HepG2 (cell line): Measurements from ENCODE around the gene DNASE1. TPM values are rescaled to one million over a fixed set of nuclear protein-coding genes. Genes with fewer than 3 reads are reported as not detected.

ENCODE experiments used
- ATAC-seq: fragments of 200-7000 bp; cut with Tn5 transposase; 3 replicates; pipeline ENCODE4 v1.9.1; 2020; ENCODE audit warnings: mild to moderate bottlenecking, moderate library complexity
- BruUV-seq: library from RNA; stranded (reverse); fragments of 400-500 nt; replicated peaks from 2 replicates; lab custom pipeline; 2021; lab: Mats Ljungman, UMichigan
- CTCF ChIA-PET: fragments of 300-600 bp; formaldehyde crosslinking; extraction: SDS; loops from one replicate; lab custom pipeline; 2021; ENCODE audit warnings: low total read pairs, inconsistent platforms, low intra/inter-chr PET ratio; lab: Yijun Ruan, JAX
- POLR2A ChIA-PET: fragments of 350-600 bp; sonication (Branson Sonifier 250); formaldehyde crosslinking; loops from one replicate; lab custom pipeline; 2020; ENCODE audit warnings: antibody characterized with exemption, inconsistent platforms; lab: Yijun Ruan, JAX
- DNase-seq: peaks from one replicate; pipeline ENCODE4 v3.0.0-alpha.2; 2015; ENCODE audit warnings: low spot score
- FAIRE-seq: peaks from 3 replicates; lab custom pipeline; 2011; peaks lifted over from hg19 to GRCh38; lab: Jason Lieb, UNC
- H2AFZ ChIP-seq: one replicate; pipeline ENCODE4 v1.6.1; 2011; ENCODE audit warnings: low read length, inconsistent platforms
- H3K27ac ChIP-seq: fragments of 300-600 bp; 3 replicates; pipeline ENCODE4 v1.8.0; 2011; ENCODE audit warnings: mixed run types, mild to moderate bottlenecking, mixed read lengths, low read length, inconsistent platforms; ENCODE audit not compliant: insufficient read depth; ENCODE audit errors: extremely low read length
- H3K27me3 ChIP-seq, 2 experiments: fragments of 200-600 bp in 1 of 2; 2 replicates in 1 of 2; 3 replicates in 1 of 2; pipeline versions ENCODE4 v1.6.0 to v1.8.0; 2011; ENCODE audit warnings: low read length in 2 of 2, mild to moderate bottlenecking in 2 of 2, moderate library complexity in 2 of 2, inconsistent platforms in 1 of 2; ENCODE audit not compliant: insufficient read depth in 2 of 2, control insufficient read depth in 1 of 2
- H3K36me3 ChIP-seq, 2 experiments: fragments of 200-600 bp in 1 of 2; replicated peaks in 1 of 2; 2 replicates in 1 of 2; 3 replicates in 1 of 2; pipeline versions ENCODE4 v1.5.1 to v1.8.0; 2011; ENCODE audit warnings: low read length in 2 of 2, inconsistent platforms in 1 of 2; ENCODE audit not compliant: insufficient read depth in 2 of 2, control insufficient read depth in 1 of 2
- H3K4me1 ChIP-seq: 2 replicates; pipeline ENCODE4 v1.5.1; 2012; ENCODE audit warnings: low read length, inconsistent platforms; ENCODE audit not compliant: insufficient read depth
- H3K4me2 ChIP-seq: 2 replicates; pipeline ENCODE4 v1.6.0; 2011; ENCODE audit warnings: low read depth, low read length, inconsistent platforms
- H3K4me3 ChIP-seq, 3 experiments: fragments of 200-600 bp in 1 of 3; sonication (generic), shearing (Covaris generic) in 1 of 3; replicated peaks in 1 of 3; 2 replicates each; pipeline ENCODE4 v1.5.1; 2011 to 2016; ENCODE audit warnings: low read length in 3 of 3, inconsistent platforms in 2 of 3, low read depth in 2 of 3, mild to moderate bottlenecking in 2 of 3, control low read depth in 1 of 3, mixed read lengths in 1 of 3; ENCODE audit not compliant: insufficient read depth in 1 of 3
- H3K79me2 ChIP-seq: one replicate; pipeline ENCODE4 v1.6.1; 2011; ENCODE audit warnings: low read length, inconsistent platforms; ENCODE audit not compliant: insufficient read depth
- H3K9ac ChIP-seq: 2 replicates; pipeline ENCODE4 v1.6.0; 2011; ENCODE audit warnings: mild to moderate bottlenecking, low read depth, low read length, inconsistent platforms; ENCODE audit not compliant: insufficient read depth
- H3K9me3 ChIP-seq: 2 replicates; pipeline ENCODE4 v1.5.1; 2012; ENCODE audit warnings: mild to moderate bottlenecking, low read length
- H4K20me1 ChIP-seq: 2 replicates; pipeline ENCODE4 v1.6.0; 2011; ENCODE audit warnings: inconsistent platforms, mild to moderate bottlenecking, low read length, moderate library complexity; ENCODE audit not compliant: insufficient read depth
- FOSL1 ChIP-seq: sonication (generic); formaldehyde crosslinking; IDR thresholded peaks from 2 replicates; pipeline ENCODE4 v1.9.0; 2021; ENCODE audit warnings: missing genetic modification reagents, borderline replicate concordance
- NFYC ChIP-seq: IDR thresholded peaks from 2 replicates; pipeline ENCODE4 v1.6.1; 2016; ENCODE audit warnings: missing genetic modification reagents, missing compliant biosample characterization
- NRL ChIP-seq: sonication (generic); formaldehyde crosslinking; IDR thresholded peaks from 2 replicates; pipeline ENCODE4 v1.5.0; 2020; ENCODE audit warnings: missing genetic modification reagents, mild to moderate bottlenecking, moderate library complexity, borderline replicate concordance
- RAD51 ChIP-seq: fragments of 450-650 bp; IDR thresholded peaks from 2 replicates; pipeline ENCODE4 v1.6.1; 2016; ENCODE audit warnings: borderline replicate concordance
- TAF1 ChIP-seq: sonication (generic); formaldehyde crosslinking; IDR thresholded peaks from 2 replicates; pipeline ENCODE4 v1.4.0; 2020; ENCODE audit warnings: missing genetic modification reagents
- ZNF121 ChIP-seq: sonication (generic); formaldehyde crosslinking; IDR thresholded peaks from 2 replicates; pipeline ENCODE4 v1.5.0; 2020; ENCODE audit warnings: mild to moderate bottlenecking, missing genetic modification reagents
- WGBS: methylation state at CpG from one replicate; pipeline ENCODE4 v1.1.6; 2017; ENCODE audit warnings: low lambda C conversion rate; 5-methylcytosine and 5-hydroxymethylcytosine counted together
- in situ Hi-C: cut with HindIII; loops from 2 replicates; pipeline ENCODE4 v1.10.0; 2017; ENCODE audit warnings: low pct_unique_long_range_greater_than_20kb; ENCODE audit not compliant: extremely low pct_ligation_motif_present
- intact Hi-C: fragments of 100-400 bp; cut with micrococcal nuclease; formaldehyde crosslinking; loops from one replicate; pipeline ENCODE4 v1.10.0; 2022; ENCODE audit not compliant: unreplicated experiment
- polyA plus RNA-seq, 8 experiments: library from polyadenylated mRNA; depleted of rRNA in 3 of 8; stranded (reverse) in 7 of 8; unstranded in 1 of 8; fragments of >200 nt; fragmentation: Illumina TruSeq in 4 of 8; extraction: Trizol in 4 of 8; gene quantifications; 2 replicates each; pipeline versions ENCODE4 v1.2.1 to v1.2.3, GENCODE V29; 2011 to 2016; ENCODE audit warnings: low read depth in 4 of 8, missing spikeins in 1 of 8, mixed read lengths in 1 of 8; ENCODE audit not compliant: insufficient read depth in 1 of 8
- total RNA-seq, 5 experiments: library from RNA; depleted of rRNA; stranded (reverse); fragments of >200 nt; fragmentation: Illumina TruSeq; extraction: Trizol; gene quantifications; 2 replicates each; pipeline ENCODE4 v1.2.3, GENCODE V29; 2016; ENCODE audit warnings: low read depth in 1 of 5
- TF ChIP-seq, protein P1 (sequence below): sonication (generic); formaldehyde crosslinking; IDR thresholded peaks from 2 replicates; pipeline ENCODE4 v1.9.0; 2021; ENCODE audit warnings: mild to moderate bottlenecking, missing genetic modification reagents

The DNASE1 gene
- total and polyA plus RNA-seq, 2 of the 13 experiments (the other 11 are each of a cell fraction or from before 2014, with no cell fraction given): 7.1 to 11.1 TPM

DNA sequence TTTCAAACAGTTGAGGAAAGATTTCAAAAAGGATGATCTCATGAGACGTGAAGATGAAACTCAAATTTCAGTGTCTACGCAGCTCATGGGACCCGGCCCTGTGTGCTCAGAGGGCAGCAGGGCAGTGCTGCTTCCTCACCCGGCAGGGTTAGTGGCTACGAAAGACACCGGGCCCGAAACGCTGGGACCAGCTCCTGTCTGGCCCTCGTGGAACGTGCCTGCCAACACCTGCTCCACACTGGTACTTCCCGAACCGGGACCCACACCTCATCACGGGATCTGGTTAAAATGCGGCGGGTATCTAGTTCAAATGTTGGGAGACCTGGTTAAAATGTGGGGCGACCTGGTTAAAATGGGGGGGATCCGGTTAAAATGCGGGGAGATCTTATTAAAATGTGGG lies 18.7 kb downstream of the DNASE1 start (continued):
- TF ChIP-seq, protein P1, sequence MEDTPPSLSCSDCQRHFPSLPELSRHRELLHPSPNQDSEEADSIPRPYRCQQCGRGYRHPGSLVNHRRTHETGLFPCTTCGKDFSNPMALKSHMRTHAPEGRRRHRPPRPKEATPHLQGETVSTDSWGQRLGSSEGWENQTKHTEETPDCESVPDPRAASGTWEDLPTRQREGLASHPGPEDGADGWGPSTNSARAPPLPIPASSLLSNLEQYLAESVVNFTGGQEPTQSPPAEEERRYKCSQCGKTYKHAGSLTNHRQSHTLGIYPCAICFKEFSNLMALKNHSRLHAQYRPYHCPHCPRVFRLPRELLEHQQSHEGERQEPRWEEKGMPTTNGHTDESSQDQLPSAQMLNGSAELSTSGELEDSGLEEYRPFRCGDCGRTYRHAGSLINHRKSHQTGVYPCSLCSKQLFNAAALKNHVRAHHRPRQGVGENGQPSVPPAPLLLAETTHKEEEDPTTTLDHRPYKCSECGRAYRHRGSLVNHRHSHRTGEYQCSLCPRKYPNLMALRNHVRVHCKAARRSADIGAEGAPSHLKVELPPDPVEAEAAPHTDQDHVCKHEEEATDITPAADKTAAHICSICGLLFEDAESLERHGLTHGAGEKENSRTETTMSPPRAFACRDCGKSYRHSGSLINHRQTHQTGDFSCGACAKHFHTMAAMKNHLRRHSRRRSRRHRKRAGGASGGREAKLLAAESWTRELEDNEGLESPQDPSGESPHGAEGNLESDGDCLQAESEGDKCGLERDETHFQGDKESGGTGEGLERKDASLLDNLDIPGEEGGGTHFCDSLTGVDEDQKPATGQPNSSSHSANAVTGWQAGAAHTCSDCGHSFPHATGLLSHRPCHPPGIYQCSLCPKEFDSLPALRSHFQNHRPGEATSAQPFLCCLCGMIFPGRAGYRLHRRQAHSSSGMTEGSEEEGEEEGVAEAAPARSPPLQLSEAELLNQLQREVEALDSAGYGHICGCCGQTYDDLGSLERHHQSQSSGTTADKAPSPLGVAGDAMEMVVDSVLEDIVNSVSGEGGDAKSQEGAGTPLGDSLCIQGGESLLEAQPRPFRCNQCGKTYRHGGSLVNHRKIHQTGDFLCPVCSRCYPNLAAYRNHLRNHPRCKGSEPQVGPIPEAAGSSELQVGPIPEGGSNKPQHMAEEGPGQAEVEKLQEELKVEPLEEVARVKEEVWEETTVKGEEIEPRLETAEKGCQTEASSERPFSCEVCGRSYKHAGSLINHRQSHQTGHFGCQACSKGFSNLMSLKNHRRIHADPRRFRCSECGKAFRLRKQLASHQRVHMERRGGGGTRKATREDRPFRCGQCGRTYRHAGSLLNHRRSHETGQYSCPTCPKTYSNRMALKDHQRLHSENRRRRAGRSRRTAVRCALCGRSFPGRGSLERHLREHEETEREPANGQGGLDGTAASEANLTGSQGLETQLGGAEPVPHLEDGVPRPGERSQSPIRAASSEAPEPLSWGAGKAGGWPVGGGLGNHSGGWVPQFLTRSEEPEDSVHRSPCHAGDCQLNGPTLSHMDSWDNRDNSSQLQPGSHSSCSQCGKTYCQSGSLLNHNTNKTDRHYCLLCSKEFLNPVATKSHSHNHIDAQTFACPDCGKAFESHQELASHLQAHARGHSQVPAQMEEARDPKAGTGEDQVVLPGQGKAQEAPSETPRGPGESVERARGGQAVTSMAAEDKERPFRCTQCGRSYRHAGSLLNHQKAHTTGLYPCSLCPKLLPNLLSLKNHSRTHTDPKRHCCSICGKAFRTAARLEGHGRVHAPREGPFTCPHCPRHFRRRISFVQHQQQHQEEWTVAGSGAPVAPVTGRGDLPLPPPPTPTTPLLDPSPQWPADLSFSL (CRISPR knock-in tag): no peak
- TF ChIP-seq TAF1 (CRISPR knock-in tag) (no peak), RAD51 (no peak), NRL (no peak), FOSL1 (CRISPR knock-in tag) (no peak)

DNA sequence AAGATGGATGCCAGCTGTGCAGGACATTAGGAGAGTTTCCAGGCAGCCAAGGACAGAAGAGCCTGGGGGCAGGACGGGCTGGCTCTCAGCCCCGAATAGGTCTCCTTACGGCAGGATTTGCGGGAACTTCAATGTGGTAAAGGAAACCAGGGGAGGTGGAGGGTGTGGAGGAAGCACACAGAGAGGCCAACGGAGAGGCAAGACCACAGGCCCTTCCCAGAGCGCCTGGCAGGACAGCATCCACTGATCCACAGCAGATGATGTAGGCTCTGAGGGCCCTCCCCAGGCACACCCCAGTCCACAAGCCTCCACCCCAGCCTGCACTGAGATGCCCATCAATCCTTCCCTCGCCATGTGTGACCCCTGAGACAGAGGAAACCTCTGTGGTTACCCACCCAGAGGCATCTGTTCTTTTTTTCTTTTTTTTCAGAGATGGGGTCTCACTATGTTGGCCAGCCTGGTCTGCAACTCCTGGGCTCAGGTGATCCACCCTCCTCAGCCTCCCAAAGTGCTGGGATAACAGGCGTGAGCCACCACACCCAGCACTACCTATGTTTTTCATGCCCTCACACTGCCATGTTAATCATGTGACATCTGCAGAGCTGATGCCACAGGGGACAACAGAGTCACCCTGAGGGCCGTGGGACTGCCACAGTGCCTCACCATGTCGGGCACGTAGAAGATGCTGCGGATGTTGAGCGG lies 19.3 kb downstream of the DNASE1 start:
- ATAC-seq: no peak
- 92% methylated on average over 13 of the region's 13 CpGs for WGBS
- Histone ChIP-seq H3K9me3 (no peaks in the 10 kb centered on the region), H3K27ac (no peak overlapping the region), H2AFZ (no peak overlapping the region), H3K36me3 (peaks cover 39 to 80% of the 10 kb centered on the region in 2 experiments; a peak in 4 of 5 replicates), H3K79me2 (no peaks in the 10 kb centered on the region), H3K27me3 (no peaks in the 10 kb centered on the region), H3K9ac (no peak overlapping the region), H3K4me1 (no peaks in the 10 kb centered on the region), H3K4me2 (no peak overlapping the region), H4K20me1 (no peaks in the 10 kb centered on the region), H3K4me3 (no peak overlapping the region)
- POLR2A ChIA-PET: no interaction called here
- in situ Hi-C loops: no loop called here
- no TSS peak for BruUV-seq
- intact Hi-C loops: no loop called here
- no peak for FAIRE-seq
- TF ChIP-seq NFYC (CRISPR knock-in tag) (no peak), ZNF121 (CRISPR knock-in tag) (peak; percentile 57; the same call in 1 of the 2 replicates)
- CTCF ChIA-PET: no interaction called here
- DNase-seq: no peak
